ENCODE data around the gene RRP1B.
"Not testable (repeated sequence)": the region's sequence is repeated elsewhere in the genome, so short reads cannot be mapped to it uniquely, and the experiment has no call there.

RRP1B gene

GRCh38 chr21:43648171-43648570 lies 11.2 kb upstream of the RRP1B start:
- no peak for TF ChIP-seq CTCF (IDR thresholded peaks at IDR 0.05; ENCODE audit: insufficient read depth, low read length, poor library complexity, severe bottlenecking)
- Histone ChIP-seq H3K36me3 (ENCODE audit: control insufficient read depth, insufficient read depth, low read length) (no peaks in the 10 kb centered on the region), H3K4me3 (replicated peaks; ENCODE audit: low read depth, low read length) (no peak overlapping the region), H3K27me3 (replicated peaks; ENCODE audit: control insufficient read depth, insufficient read depth, low read length) (no peaks in the 10 kb centered on the region)
- no peak for DNase-seq (ENCODE audit: extremely low read depth, insufficient read length)

GRCh38 chr21:43651926-43652325 lies 7.4 kb upstream of the RRP1B start:
- DNase-seq (ENCODE audit: extremely low read depth, insufficient read length); H3K4me3 ChIP-seq (replicated peaks; ENCODE audit: low read depth, low read length); H3K27me3 ChIP-seq (replicated peaks; ENCODE audit: control insufficient read depth, insufficient read depth, low read length); H3K36me3 ChIP-seq (ENCODE audit: control insufficient read depth, insufficient read depth, low read length): not testable (repeated sequence)

- H3K4me3 ChIP-seq (replicated peaks; ENCODE audit: low read depth, low read length), result no peak overlapping the region
These were observed 6.7 kb upstream of the RRP1B start for GRCh38 chr21:43652616-43653015.

GRCh38 chr21:43653626-43654025 lies 5.7 kb upstream of the RRP1B start:
- no peak for TF ChIP-seq CTCF (IDR thresholded peaks at IDR 0.05; ENCODE audit: insufficient read depth, low read length, poor library complexity, severe bottlenecking)
- Histone ChIP-seq H3K27me3 (replicated peaks; ENCODE audit: control insufficient read depth, insufficient read depth, low read length) (no peaks in the 10 kb centered on the region), H3K36me3 (ENCODE audit: control insufficient read depth, insufficient read depth, low read length) (no peaks in the 10 kb centered on the region), H3K4me3 (replicated peaks; ENCODE audit: low read depth, low read length) (no peak overlapping the region)
- no peak for DNase-seq (ENCODE audit: extremely low read depth, insufficient read length)

More at GRCh38 chr21:43652616-43653015, 6.7 kb upstream of the RRP1B start:
- no peaks in the 10 kb centered on the region for H3K36me3 ChIP-seq (ENCODE audit: control insufficient read depth, insufficient read depth, low read length)
- no peaks in the 10 kb centered on the region for H3K27me3 ChIP-seq (replicated peaks; ENCODE audit: control insufficient read depth, insufficient read depth, low read length)
- no peak for DNase-seq (ENCODE audit: extremely low read depth, insufficient read length)
- no peak for TF ChIP-seq CTCF (IDR thresholded peaks at IDR 0.05; ENCODE audit: insufficient read depth, low read length, poor library complexity, severe bottlenecking)

GRCh38 chr21:43654806-43655489 lies 4.4 kb upstream of the RRP1B start:
- H3K27me3 ChIP-seq (replicated peaks; ENCODE audit: control insufficient read depth, insufficient read depth, low read length), result no peaks in the 10 kb centered on the region
- no peak overlapping the region for H3K4me3 ChIP-seq (replicated peaks; ENCODE audit: low read depth, low read length)
- no peaks in the 10 kb centered on the region for H3K36me3 ChIP-seq (ENCODE audit: control insufficient read depth, insufficient read depth, low read length)
- no peak for TF ChIP-seq CTCF (IDR thresholded peaks at IDR 0.05; ENCODE audit: insufficient read depth, low read length, poor library complexity, severe bottlenecking)
- no peak for DNase-seq (ENCODE audit: extremely low read depth, insufficient read length)

GRCh38 chr21:43657355-43658087 lies 1.8 kb upstream of the RRP1B start:
- Histone ChIP-seq H3K27me3 (replicated peaks; ENCODE audit: control insufficient read depth, insufficient read depth, low read length) (no peaks in the 10 kb centered on the region), H3K36me3 (ENCODE audit: control insufficient read depth, insufficient read depth, low read length) (peaks cover 2% of the 10 kb centered on the region), H3K4me3 (replicated peaks; ENCODE audit: low read depth, low read length) (no peak overlapping the region)
- TF ChIP-seq CTCF (IDR thresholded peaks at IDR 0.05; ENCODE audit: insufficient read depth, low read length, poor library complexity, severe bottlenecking), result no peak
- no peak for DNase-seq (ENCODE audit: extremely low read depth, insufficient read length)

All from GM06990 (cell line).